Left lung (tissue), 10 donors: ENCODE data around the gene CDH13. TPM values are rescaled to one million over a fixed set of nuclear protein-coding genes. Genes with fewer than 3 reads are reported as not detected.
A peak's percentile ranks its signal among the peaks of the same experiment; 100 is the strongest.

ENCODE experiments used
- ATAC-seq: fragments of 200-7000 bp; cut with Tn5 transposase; one replicate; pipeline ENCODE4 v1.9.1; 2020; ENCODE audit warnings: moderate library complexity
- DNase-seq, 4 donors: peaks; one replicate each; pipeline ENCODE4 v3.0.0-alpha.2; 2013 to 2020
- H3K27ac ChIP-seq, 2 donors: fragments of 200-600 bp; sonication (generic) in 1 of 2; one replicate each; pipeline versions ENCODE4 v1.5.0 to v1.8.0; 2020 to 2021
- H3K27me3 ChIP-seq, 2 donors: fragments of 200-600 bp; sonication (generic) in 1 of 2; one replicate each; pipeline versions ENCODE4 v1.5.0 to v1.8.0; 2020 to 2021
- H3K36me3 ChIP-seq, 2 donors: fragments of 200-600 bp; sonication (generic) in 1 of 2; one replicate each; pipeline versions ENCODE4 v1.5.0 to v1.8.0; 2020 to 2021
- H3K4me1 ChIP-seq, 2 donors: fragments of 200-600 bp; one replicate each; pipeline ENCODE4 v1.8.0; 2021
- H3K4me3 ChIP-seq, 2 donors: fragments of 200-600 bp; sonication (generic) in 1 of 2; one replicate each; pipeline versions ENCODE4 v1.5.0 to v1.8.0; 2020 to 2021; ENCODE audit warnings: mild to moderate bottlenecking in 1 of 2
- H3K9me3 ChIP-seq, 2 donors: fragments of 200-600 bp; sonication (generic) in 1 of 2; one replicate each; pipeline versions ENCODE4 v1.5.0 to v1.8.0; 2020 to 2021
- CTCF ChIP-seq, 2 donors: fragments of 200-600 bp; sonication (generic) in 1 of 2; IDR thresholded peaks; one replicate each; pipeline versions ENCODE4 v1.5.0 to v1.8.0; 2021; ENCODE audit warnings: antibody characterized with exemption in 2 of 2
- intact Hi-C, 2 donors: fragments of 100-400 bp; cut with DNase I; formaldehyde crosslinking; loops; one replicate each; pipeline versions ENCODE4 v1.11.2 to v1.14.2; 2022
- polyA plus RNA-seq, 6 donors: library from polyadenylated mRNA; unstranded; fragments of 120-200 nt; gene quantifications; one replicate each; pipeline ENCODE4 v1.2.1, GENCODE V29; 2013; ENCODE audit not compliant: insufficient read length in 6 of 6
- total RNA-seq, 2 donors: library from RNA; stranded (reverse); fragmentation: NEBNext Ultra II Directional; extraction: Animal tissue kit (Norgen Biotek cat#: 25700); gene quantifications; one replicate each; pipeline ENCODE4 v1.2.1, GENCODE V29; 2021
- donor health status: DM: no; HTN: yes; CAD: no.
- donor health status: DM: no; HTN: no; CAD: no.

Gene CDH13
- total and polyA plus RNA-seq, 8 donors = 2.7 to 20.3 (median 3.2) TPM

GRCh38 chr16:83723244-83723643 lies 1096.5 kb downstream of the CDH13 start:
- Histone ChIP-seq H3K27me3 (no peaks in the 10 kb centered on the region), H3K27ac (no peak overlapping the region), H3K4me3 (no peak overlapping the region), H3K9me3 (no peaks in the 10 kb centered on the region), H3K4me1 (peaks cover 0 to 4% of the 10 kb centered on the region in 2 donors), H3K36me3 (no peaks in the 10 kb centered on the region)
- no peak for ATAC-seq
- TF ChIP-seq CTCF (IDR thresholded peaks at IDR 0.05) = no peak
- no peak for DNase-seq
- intact Hi-C loops = no loop called here

- peaks cover 0 to 4% of the 10 kb centered on the region in 2 donors for H3K4me1 ChIP-seq
- no peak for DNase-seq
- intact Hi-C loops = no loop called here
- H3K4me3 ChIP-seq = no peak overlapping the region
- H3K9me3 ChIP-seq = no peaks in the 10 kb centered on the region
- H3K36me3 ChIP-seq = no peaks in the 10 kb centered on the region
- no peaks in the 10 kb centered on the region for H3K27me3 ChIP-seq
- no peak overlapping the region for H3K27ac ChIP-seq
- ATAC-seq = no peak
- no peak for TF ChIP-seq CTCF (IDR thresholded peaks at IDR 0.05)
Observed at GRCh38 chr16:83723901-83724300, 1097.1 kb downstream of the CDH13 start.

- Histone ChIP-seq H3K27ac (no peak overlapping the region), H3K27me3 (no peaks in the 10 kb centered on the region), H3K9me3 (no peaks in the 10 kb centered on the region), H3K4me3 (no peak overlapping the region), H3K4me1 (peaks cover 0 to 4% of the 10 kb centered on the region in 2 donors), H3K36me3 (no peaks in the 10 kb centered on the region)
- intact Hi-C loops = no loop called here
- no peak for DNase-seq
- no peak for TF ChIP-seq CTCF (IDR thresholded peaks at IDR 0.05)
- no peak for ATAC-seq
Observed at GRCh38 chr16:83724585-83724984, 1097.8 kb downstream of the CDH13 start.

GRCh38 chr16:83725313-83725712 lies 1098.5 kb downstream of the CDH13 start:
- no peaks in the 10 kb centered on the region for H3K9me3 ChIP-seq
- no peaks in the 10 kb centered on the region for H3K27me3 ChIP-seq
- intact Hi-C loops = no loop called here
- DNase-seq (no peak), ATAC-seq (no peak)
- H3K4me3 ChIP-seq = no peak overlapping the region
- H3K4me1 ChIP-seq = peaks cover 0 to 4% of the 10 kb centered on the region in 2 donors
- no peak overlapping the region for H3K27ac ChIP-seq
- no peak for TF ChIP-seq CTCF (IDR thresholded peaks at IDR 0.05)
- no peaks in the 10 kb centered on the region for H3K36me3 ChIP-seq

- peak; percentile 41 for ATAC-seq
- H3K36me3 ChIP-seq = no peaks in the 10 kb centered on the region
- no peak for DNase-seq
Observed at GRCh38 chr16:83727018-83727417, 1100.2 kb downstream of the CDH13 start.

More at GRCh38 chr16:83727018-83727417, 1100.2 kb downstream of the CDH13 start:
- no peak for TF ChIP-seq CTCF (IDR thresholded peaks at IDR 0.05)
- Histone ChIP-seq H3K4me1 (peaks cover 0 to 4% of the 10 kb centered on the region in 2 donors), H3K9me3 (no peaks in the 10 kb centered on the region), H3K27me3 (no peaks in the 10 kb centered on the region), H3K4me3 (no peak overlapping the region), H3K27ac (no peak overlapping the region)
- intact Hi-C loops = no loop called here
